SK-N-MC (cell line): ENCODE measurements around the gene STK32A.

ENCODE experiments used
- EZH2 ChIP-seq: fragments of 200-600 bp; sonication (generic); IDR thresholded peaks from one replicate; pipeline ENCODE4 v1.6.1; 2017; ENCODE audit warnings: antibody characterized with exemption
- FOXP2 ChIP-seq: optimal IDR thresholded peaks from 2 replicates; pipeline ENCODE3; 2011; ENCODE audit warnings: mild to moderate bottlenecking, moderate library complexity; ENCODE audit not compliant: insufficient read depth; ENCODE audit errors: extremely low read length, control extremely low read depth

- no peak for TF ChIP-seq FOXP2
- TF ChIP-seq EZH2: no peak
Measured at GRCh38 chr5:147276497-147276896, 41.7 kb downstream of the STK32A start.
